Measurements from ENCODE around the gene CCDC70.

DNA sequence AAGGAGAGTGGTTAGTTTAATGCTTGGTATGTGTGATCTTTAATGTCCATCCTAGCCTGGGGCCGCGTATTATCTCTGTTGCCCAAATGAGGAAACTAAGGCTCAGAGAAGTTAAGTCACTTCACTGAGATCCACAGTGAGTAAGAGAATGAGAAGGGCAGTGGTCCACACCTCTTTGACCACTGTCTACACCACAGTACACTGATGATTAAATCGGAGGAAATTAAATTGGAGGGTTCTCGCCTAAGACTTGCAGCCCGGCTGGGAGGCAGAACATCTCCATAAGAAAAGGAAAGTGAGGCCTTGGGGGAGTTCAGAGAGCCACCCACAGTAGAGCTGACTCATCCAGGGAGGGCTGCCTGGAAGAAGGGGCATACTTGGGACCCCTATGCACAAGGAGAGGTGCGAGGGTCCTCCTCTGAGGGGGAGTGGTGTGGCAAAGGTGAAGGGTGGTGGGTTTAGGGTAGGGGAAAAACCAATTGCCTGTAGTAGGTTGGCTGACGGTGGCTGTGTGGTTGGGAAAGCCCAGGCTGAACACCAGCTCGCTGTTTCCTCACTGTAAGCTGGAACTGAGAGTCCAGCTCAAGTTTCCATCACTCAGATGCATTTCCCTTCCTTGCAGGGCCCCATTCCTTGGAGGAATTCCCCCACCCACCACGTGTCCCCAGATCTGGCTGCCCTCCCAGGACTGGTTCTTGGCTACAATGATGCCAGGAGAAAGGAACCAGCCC is 42.8 kb upstream of the CCDC70 start:
- TF ChIP-seq, protein P1, sequence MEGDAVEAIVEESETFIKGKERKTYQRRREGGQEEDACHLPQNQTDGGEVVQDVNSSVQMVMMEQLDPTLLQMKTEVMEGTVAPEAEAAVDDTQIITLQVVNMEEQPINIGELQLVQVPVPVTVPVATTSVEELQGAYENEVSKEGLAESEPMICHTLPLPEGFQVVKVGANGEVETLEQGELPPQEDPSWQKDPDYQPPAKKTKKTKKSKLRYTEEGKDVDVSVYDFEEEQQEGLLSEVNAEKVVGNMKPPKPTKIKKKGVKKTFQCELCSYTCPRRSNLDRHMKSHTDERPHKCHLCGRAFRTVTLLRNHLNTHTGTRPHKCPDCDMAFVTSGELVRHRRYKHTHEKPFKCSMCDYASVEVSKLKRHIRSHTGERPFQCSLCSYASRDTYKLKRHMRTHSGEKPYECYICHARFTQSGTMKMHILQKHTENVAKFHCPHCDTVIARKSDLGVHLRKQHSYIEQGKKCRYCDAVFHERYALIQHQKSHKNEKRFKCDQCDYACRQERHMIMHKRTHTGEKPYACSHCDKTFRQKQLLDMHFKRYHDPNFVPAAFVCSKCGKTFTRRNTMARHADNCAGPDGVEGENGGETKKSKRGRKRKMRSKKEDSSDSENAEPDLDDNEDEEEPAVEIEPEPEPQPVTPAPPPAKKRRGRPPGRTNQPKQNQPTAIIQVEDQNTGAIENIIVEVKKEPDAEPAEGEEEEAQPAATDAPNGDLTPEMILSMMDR (IDR thresholded peaks at IDR 0.05), result no peak
- TF ChIP-seq POLR2A (IDR thresholded peaks at IDR 0.05) (no peak), POLR2AphosphoS5 (IDR thresholded peaks at IDR 0.05; ENCODE audit: insufficient read depth in 1 of 2, low read depth in 1 of 2) (no peak)

All from vagina (tissue), 2 donors.